Measurements from ENCODE around the gene MAGI1. TPM values are rescaled to one million over a fixed set of nuclear protein-coding genes. Genes with fewer than 3 reads are reported as not detected.
"Not testable (repeated sequence)": the region's sequence is repeated elsewhere in the genome, so short reads cannot be mapped to it uniquely, and the experiment has no call there.

The MAGI1 gene
- total RNA-seq, 1 donor from 2014 or later = 28.3 TPM

DNA sequence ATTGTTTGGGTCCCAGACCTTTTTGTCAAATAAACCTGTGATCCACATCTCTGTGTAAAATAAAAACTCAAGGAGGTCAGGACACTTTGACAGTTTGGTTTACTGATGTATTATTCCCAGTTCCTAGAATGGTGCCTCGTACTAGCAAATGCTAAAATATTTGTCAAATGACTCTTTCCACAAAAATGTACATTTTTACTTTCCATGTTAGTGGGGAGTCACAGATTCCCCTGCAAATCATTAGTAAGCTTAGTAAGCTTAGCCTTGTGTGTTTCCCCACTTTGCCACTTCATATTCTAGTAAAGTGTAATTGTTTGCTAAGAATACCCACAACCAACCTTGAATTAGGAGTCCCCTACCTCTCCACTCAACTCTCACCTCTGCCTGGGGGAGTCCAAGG is 2.4 kb upstream of the MAGI1 start:
- DNase-seq (ENCODE audit: low spot score) (no peak), ATAC-seq (no peak)

DNA sequence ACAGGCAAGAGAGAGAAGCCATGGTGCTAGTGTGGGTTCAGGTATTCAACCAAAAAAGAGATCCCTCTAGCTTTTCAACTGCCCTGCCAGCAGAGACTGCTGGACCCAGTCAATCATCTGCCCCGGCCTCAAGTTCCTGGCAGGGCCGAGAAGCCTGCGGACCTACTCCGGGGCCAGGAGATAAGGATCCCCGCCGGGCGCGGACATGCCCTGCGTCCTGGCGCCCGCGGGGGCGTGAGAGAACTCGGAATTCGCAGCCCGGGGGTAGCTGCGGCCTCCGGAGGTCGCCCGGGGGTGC is 821 bp upstream of the MAGI1 start:
- ATAC-seq (peak; percentile 40), DNase-seq (ENCODE audit: low spot score) (peak; percentile 65)

DNA sequence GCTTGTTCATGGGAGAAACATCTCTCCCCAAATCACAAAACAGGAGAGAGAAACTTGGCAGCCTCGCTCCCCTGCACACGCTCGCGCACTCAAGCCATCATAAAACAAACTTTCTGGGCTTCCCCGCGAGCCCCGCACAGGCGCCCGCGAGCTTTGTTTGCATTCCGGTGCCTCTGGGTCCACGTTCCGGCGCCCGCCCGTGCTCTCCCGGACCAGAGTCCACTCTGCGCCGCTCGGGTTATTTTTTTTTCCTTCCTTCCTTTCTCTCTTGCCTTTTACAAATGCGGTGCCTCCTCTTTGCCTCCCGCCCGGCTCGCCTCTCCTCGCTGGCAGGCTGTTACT is 363 bp downstream of the MAGI1 start:
- no peak for DNase-seq (ENCODE audit: low spot score)
- peak; percentile 60 for ATAC-seq

GRCh38 chr3:66037986-66038369 is 740 bp downstream of the MAGI1 start:
- ATAC-seq (peak; percentile 1), DNase-seq (ENCODE audit: low spot score) (no peak)

- ATAC-seq = peak; percentile 52
- peak; percentile 67 for DNase-seq (ENCODE audit: low spot score)
These were observed 1.3 kb downstream of the MAGI1 start for GRCh38 chr3:66037330-66037985.

GRCh38 chr3:66036586-66037148 is 2.1 kb downstream of the MAGI1 start:
- ATAC-seq (no peak), DNase-seq (ENCODE audit: low spot score) (no peak)

DNA sequence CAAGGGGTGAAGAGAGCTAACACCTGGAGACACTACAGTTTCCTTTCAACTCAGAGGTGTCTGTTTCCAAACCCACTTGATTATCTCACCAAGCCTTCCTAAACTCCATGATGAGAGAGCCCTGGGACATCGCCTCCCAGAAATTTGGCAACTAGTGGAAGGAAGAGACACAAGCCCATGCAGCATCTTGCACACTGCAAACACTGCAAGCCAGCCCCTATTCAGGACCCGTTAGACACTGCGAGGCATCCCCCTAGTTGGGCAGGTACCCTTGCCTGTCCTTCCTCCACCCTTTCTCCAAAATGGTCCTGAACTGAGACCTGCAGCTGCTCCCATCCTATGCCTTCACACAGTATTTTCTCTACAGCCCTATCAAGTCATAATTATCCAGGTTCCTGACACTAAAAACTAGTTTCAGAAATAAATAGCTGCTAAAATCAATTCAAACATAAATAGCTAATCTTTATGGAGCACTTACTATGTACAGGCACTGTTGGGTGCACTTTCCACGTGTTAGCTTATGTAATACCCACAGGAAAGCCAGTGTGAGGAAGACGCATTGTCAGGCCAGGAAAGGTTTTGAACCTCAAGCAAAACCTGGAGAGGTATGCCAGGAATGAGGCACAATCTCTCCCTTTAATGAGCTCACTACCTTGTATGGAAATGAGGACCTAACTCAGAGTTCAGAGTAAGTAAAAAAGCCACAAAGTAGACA is 2.8 kb downstream of the MAGI1 start:
- ATAC-seq = no peak
- DNase-seq (ENCODE audit: low spot score) = no peak

DNA sequence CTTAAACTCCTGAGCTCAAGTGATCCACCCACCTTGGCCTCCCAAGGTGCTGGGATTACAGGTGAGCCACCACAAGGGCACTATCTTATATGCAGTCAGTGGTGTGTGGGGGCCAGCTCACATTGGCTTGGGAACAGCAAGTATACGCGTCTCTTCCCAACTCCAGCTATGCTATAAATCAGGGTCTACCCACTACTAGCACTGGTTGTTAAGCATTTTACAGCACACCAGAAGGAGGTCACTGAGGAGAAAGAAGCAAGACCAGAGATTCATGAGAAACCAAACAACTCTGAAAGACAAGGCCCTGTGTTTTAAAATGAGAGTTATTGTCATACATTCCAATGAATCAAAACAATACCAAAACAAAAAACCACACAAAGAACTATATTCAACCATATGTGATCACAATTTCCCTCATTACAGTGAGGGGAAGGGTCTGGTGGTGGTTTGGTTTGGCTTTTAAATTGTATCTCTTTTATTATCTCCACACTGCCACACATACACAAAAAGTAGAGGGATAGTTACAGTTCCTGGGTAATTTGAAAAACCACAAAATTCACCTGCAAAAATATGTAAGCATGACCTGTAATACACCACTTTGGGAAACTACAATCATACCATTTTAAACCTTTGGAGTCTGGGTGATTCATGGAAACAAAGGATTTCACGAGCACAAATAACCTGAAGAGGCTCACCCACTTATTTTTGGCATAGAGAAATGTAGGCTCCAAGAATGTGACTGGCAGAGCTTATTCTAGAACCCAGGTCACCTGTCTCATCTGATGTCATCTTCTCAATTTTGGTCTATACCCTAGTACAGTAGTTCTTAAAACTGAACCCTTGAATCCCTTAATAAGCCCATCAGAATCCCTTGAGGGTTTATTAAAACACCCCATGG is 5.2 kb downstream of the MAGI1 start:
- no peak for ATAC-seq

DNA sequence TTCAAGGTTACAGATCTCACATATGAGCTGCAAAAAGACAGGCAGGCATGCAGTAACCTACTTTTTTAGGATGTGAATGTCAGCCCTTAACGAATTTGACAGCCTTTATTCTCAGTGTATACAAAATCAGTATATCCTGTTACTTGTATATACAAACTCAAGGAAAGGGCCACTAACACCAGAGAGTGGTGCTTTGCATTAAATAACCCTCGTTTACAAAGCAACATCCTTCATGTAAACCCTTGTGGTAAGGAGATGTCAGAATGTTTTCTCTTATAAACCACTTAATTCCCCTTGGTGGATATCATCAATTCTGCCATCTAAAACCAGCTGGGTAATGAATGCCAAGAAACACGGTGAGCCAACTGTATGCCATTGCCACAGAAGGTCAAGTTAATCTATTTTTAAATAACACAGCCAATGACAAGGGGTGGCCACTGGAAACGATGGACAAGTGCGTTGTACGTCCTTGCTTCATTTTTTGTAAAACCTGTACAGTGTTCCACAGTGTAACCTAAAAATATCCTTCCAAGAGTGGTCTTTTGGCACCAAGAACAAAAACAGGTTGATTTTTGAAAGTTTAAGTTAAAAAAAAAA is 7.5 kb downstream of the MAGI1 start:
- DNase-seq (ENCODE audit: low spot score) (no peak), ATAC-seq (no peak)

More for the DNA sequence above, 5.2 kb downstream of the MAGI1 start:
- no peak for DNase-seq (ENCODE audit: low spot score)

GRCh38 chr3:66029443-66029842 is 9.3 kb downstream of the MAGI1 start:
- ATAC-seq (no peak), DNase-seq (ENCODE audit: low spot score) (no peak)

- no peak for ATAC-seq
- DNase-seq (ENCODE audit: low spot score) = no peak
These were observed 9.7 kb downstream of the MAGI1 start for GRCh38 chr3:66029014-66029413.

GRCh38 chr3:66028457-66028856 is 10.3 kb downstream of the MAGI1 start:
- no peak for ATAC-seq
- DNase-seq (ENCODE audit: low spot score) = no peak

DNA sequence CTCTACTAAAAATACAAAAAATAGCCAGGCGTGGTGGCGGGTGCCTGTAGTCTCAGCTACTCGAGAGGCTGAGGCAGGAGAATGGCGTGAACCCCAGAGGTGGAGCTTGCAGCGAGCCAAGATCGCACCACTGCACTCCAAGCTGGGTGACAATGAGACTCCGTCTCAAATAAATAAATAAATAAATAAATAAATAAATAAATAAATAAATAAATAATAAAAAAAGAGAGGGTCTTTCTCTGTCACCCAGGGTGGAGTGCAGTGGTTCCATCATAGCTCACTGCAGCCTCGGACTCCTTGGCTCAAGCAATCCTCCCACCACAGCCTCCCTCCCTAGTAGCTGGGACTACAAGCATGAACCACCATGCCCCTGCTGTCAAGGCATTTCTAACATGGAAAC is 11.6 kb downstream of the MAGI1 start:
- DNase-seq (ENCODE audit: low spot score); ATAC-seq: not testable (repeated sequence)

GRCh38 chr3:66023738-66024385 is 14.9 kb downstream of the MAGI1 start:
- no peak for DNase-seq (ENCODE audit: low spot score)
- peak; percentile 11 for ATAC-seq

- ATAC-seq (peak; percentile 66), DNase-seq (ENCODE audit: low spot score) (no peak)
These were observed 15.5 kb downstream of the MAGI1 start for GRCh38 chr3:66023229-66023628.

- ATAC-seq (no peak), DNase-seq (ENCODE audit: low spot score) (no peak)
These were observed 17.0 kb downstream of the MAGI1 start for GRCh38 chr3:66021731-66022131.

DNA sequence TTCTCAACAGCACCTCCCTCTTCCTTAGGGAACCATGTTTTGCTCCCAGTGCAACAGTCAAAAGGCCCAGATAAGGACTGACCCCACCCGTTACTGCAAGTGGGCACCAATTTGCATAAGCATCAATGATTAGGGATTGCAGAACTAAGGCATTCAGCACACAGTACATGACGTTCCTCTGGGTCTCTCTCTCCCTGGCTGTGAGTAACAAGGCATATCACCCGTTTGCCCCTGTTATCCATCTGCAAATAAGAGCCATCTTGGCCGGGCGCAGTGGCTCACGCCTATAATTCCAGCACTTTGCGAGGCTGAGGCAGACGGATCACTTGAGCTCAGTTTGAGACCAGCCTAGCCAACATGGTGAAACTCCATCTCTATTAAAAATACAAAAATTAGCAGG is 18.8 kb downstream of the MAGI1 start:
- no peak for ATAC-seq

GRCh38 chr3:66018057-66019033 is 20.4 kb downstream of the MAGI1 start:
- no peak for DNase-seq (ENCODE audit: low spot score)
- ATAC-seq = peak; percentile 22

More for the DNA sequence above, 18.8 kb downstream of the MAGI1 start:
- no peak for DNase-seq (ENCODE audit: low spot score)

DNA sequence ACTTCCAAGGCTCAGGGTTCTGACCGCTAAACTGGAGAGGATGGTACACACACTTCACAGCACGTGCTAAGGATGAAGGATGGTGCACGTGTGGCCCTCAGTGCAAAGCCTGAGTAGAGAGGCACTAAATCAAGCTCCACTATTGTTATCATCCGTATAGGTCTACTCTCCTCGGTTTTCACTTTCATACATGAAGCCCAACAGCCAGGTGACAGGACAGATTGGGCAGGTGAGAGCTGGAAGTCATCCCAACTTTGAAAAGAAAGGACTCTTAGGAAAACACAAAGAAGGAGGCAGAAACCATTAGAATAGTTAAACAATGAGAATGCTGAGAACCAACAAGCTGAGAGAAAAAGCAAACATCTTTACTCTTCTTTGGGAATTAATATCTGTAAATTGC is 21.1 kb downstream of the MAGI1 start:
- DNase-seq (ENCODE audit: low spot score) (no peak), ATAC-seq (no peak)
